Measurements from ENCODE around the gene MAGIX.

GRCh38 chrX:49204017-49204416, 41.5 kb downstream of the MAGIX start:
- TF ChIP-seq CTCF (conservative IDR thresholded peaks at IDR 0.05 in 1 of 2, IDR thresholded peaks at IDR 0.05 in 1 of 2; ENCODE audit: low read depth in 1 of 2, low read length in 2 of 2) (no peak), EZH2 (IDR thresholded peaks at IDR 0.05; ENCODE audit: low read length, missing control alignments) (no peak)
